ENCODE results near the gene ANK3.

DNA sequence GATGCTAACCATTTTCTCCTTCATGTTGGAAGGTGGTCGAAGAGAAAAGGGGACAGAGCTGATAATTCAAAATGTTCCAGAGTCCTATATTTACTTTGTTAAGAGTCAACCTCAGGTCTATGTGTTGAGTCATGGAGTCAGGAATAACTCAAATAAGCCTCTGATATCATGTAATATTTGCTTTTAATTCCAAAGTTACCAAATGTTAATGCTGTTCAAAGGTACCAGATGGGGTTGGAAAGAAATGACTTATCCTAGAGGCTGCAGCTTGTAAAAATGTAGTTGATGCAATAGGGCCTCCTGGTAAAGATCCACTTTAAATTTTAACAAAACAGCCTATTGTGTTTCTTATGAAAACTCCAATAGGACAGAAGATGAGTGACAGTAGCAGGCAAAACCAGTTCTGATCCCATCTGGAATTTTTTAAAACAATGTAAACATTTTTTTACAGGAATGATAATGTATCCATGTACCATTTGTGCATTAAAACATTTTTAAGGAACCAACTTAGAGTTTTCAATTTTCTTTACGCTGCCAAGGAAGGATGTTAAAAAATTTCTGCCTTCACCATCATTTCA is 218.2 kb downstream of the ANK3 start:
- TF ChIP-seq, protein P1, sequence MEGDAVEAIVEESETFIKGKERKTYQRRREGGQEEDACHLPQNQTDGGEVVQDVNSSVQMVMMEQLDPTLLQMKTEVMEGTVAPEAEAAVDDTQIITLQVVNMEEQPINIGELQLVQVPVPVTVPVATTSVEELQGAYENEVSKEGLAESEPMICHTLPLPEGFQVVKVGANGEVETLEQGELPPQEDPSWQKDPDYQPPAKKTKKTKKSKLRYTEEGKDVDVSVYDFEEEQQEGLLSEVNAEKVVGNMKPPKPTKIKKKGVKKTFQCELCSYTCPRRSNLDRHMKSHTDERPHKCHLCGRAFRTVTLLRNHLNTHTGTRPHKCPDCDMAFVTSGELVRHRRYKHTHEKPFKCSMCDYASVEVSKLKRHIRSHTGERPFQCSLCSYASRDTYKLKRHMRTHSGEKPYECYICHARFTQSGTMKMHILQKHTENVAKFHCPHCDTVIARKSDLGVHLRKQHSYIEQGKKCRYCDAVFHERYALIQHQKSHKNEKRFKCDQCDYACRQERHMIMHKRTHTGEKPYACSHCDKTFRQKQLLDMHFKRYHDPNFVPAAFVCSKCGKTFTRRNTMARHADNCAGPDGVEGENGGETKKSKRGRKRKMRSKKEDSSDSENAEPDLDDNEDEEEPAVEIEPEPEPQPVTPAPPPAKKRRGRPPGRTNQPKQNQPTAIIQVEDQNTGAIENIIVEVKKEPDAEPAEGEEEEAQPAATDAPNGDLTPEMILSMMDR (conservative IDR thresholded peaks at IDR 0.05) = no peak
- TF ChIP-seq EZH2 (IDR thresholded peaks at IDR 0.05; ENCODE audit: low read depth) = no peak
